Keratinocyte (primary cell): ENCODE results near the gene ABL1. TPM values are rescaled to one million over a fixed set of nuclear protein-coding genes. Genes with fewer than 3 reads are reported as not detected.

Experiments
- DNase-seq: peaks from one replicate; pipeline ENCODE4 v3.0.0-alpha.2; 2011; ENCODE audit warnings: low read depth, missing footprints, low spot score
- FAIRE-seq: peaks from 2 replicates; lab custom pipeline; 2011; peaks lifted over from hg19 to GRCh38; lab: Jason Lieb, UNC
- H2AFZ ChIP-seq: 2 replicates; pipeline ENCODE4 v1.6.0; 2012; ENCODE audit warnings: low read length, control low read depth, inconsistent platforms; ENCODE audit not compliant: control insufficient read depth
- H3K27ac ChIP-seq: 2 replicates; pipeline ENCODE4 v1.5.1; 2011; ENCODE audit warnings: low read length; ENCODE audit not compliant: control insufficient read depth, insufficient read depth
- H3K27me3 ChIP-seq: 3 replicates; pipeline ENCODE4 v1.6.0; 2011; ENCODE audit warnings: low read length; ENCODE audit not compliant: control insufficient read depth, insufficient read depth; ENCODE audit errors: extremely low read depth
- H3K36me3 ChIP-seq, 2 experiments: 2 replicates in 1 of 2; 3 replicates in 1 of 2; pipeline ENCODE4 v1.5.1; 2011; ENCODE audit warnings: low read length in 2 of 2, mild to moderate bottlenecking in 1 of 2; ENCODE audit not compliant: control insufficient read depth in 2 of 2, insufficient read depth in 2 of 2; ENCODE audit errors: extremely low read depth in 1 of 2
- H3K4me1 ChIP-seq: 3 replicates; pipeline ENCODE4 v1.5.1; 2011; ENCODE audit warnings: low read length; ENCODE audit not compliant: control insufficient read depth, insufficient read depth; ENCODE audit errors: extremely low read depth
- H3K4me2 ChIP-seq: 3 replicates; pipeline ENCODE4 v1.6.0; 2011; ENCODE audit warnings: low read depth, low read length; ENCODE audit not compliant: control insufficient read depth, insufficient read depth; ENCODE audit errors: extremely low read depth
- H3K4me3 ChIP-seq, 3 experiments: fragments of 200-600 bp in 1 of 3; sonication (generic) in 1 of 3; 2 replicates in 2 of 3; 3 replicates in 1 of 3; pipeline ENCODE4 v1.5.1; 2011 to 2016; ENCODE audit warnings: low read length in 3 of 3, mild to moderate bottlenecking in 3 of 3, control low read depth in 2 of 3, inconsistent platforms in 1 of 3, low read depth in 1 of 3, mixed read lengths in 1 of 3, mixed run types in 1 of 3, moderate library complexity in 1 of 3; ENCODE audit not compliant: control insufficient read depth in 2 of 3, insufficient read depth in 2 of 3; ENCODE audit errors: extremely low read depth in 1 of 3
- H3K79me2 ChIP-seq: 2 replicates; pipeline ENCODE4 v1.6.0; 2012; ENCODE audit warnings: low read length; ENCODE audit not compliant: control insufficient read depth, insufficient read depth
- H3K9ac ChIP-seq: 3 replicates; pipeline ENCODE4 v1.6.0; 2011; ENCODE audit warnings: low read length; ENCODE audit not compliant: control insufficient read depth, insufficient read depth; ENCODE audit errors: extremely low read depth
- H3K9me1 ChIP-seq: 3 replicates; pipeline ENCODE4 v1.6.0; 2011; ENCODE audit warnings: low read length; ENCODE audit not compliant: control insufficient read depth, insufficient read depth; ENCODE audit errors: extremely low read depth
- H3K9me3 ChIP-seq: 2 replicates; pipeline ENCODE4 v1.5.1; 2012; ENCODE audit warnings: low read depth, low read length; ENCODE audit not compliant: control insufficient read depth
- H4K20me1 ChIP-seq: 3 replicates; pipeline ENCODE4 v1.6.0; 2011; ENCODE audit warnings: low read length; ENCODE audit not compliant: control insufficient read depth, insufficient read depth; ENCODE audit errors: extremely low read depth
- CTCF ChIP-seq, 3 experiments: IDR thresholded peaks in 1 of 3; conservative IDR thresholded peaks in 1 of 3; optimal IDR thresholded peaks in 1 of 3; 2 replicates in 2 of 3; 3 replicates in 1 of 3; pipeline versions ENCODE3 to v1.5.1; 2011; ENCODE audit warnings: low read length in 3 of 3, mild to moderate bottlenecking in 3 of 3, moderate library complexity in 2 of 3, control low read depth in 1 of 3, inconsistent platforms in 1 of 3; ENCODE audit not compliant: insufficient read depth in 2 of 3; ENCODE audit errors: extremely low read depth in 1 of 3
- EZH2 ChIP-seq: IDR thresholded peaks from one replicate; pipeline ENCODE4 v1.6.1; 2012; ENCODE audit warnings: inconsistent platforms, mild to moderate bottlenecking, low read length, moderate library complexity
- dilution Hi-C: fragments of 300-500 bp; cut with MboI; formaldehyde crosslinking; loops from one replicate; pipeline ENCODE4 v1.7.0; 2020; ENCODE audit warnings: low sequenced_read_pairs; ENCODE audit not compliant: extremely low pct_ligation_motif_present
- polyA plus RNA-seq, 5 experiments: library from polyadenylated mRNA; depleted of rRNA in 3 of 5; stranded (reverse) in 3 of 5; stranded (forward) in 1 of 5; unstranded in 1 of 5; fragments of >200 nt; gene quantifications; 1 replicate in 1 of 5; 2 replicates in 3 of 5; 3 replicates in 1 of 5; pipeline versions ENCODE4 v1.2.1 to v1.2.3, GENCODE V29; 2011 to 2012; ENCODE audit warnings: missing spikeins in 2 of 5, low read depth in 1 of 5, low replicate concordance in 1 of 5

Gene ABL1
- polyA plus RNA-seq, 1 donor (not counting 4 experiments of a cell fraction or from before 2014, with no cell fraction given): 17.0 TPM

GRCh38 chr9:130837643-130838042, 2.6 kb downstream of the ABL1 start:
- Histone ChIP-seq H3K9me1 (no peaks in the 10 kb centered on the region), H3K4me2 (peak overlapping the region; percentile 79), H3K4me1 (peaks cover 23% of the 10 kb centered on the region), H3K9ac (no peak overlapping the region), H3K36me3 (no peaks in the 10 kb centered on the region), H3K9me3 (no peaks in the 10 kb centered on the region), H3K27ac (no peak overlapping the region), H2AFZ (no peak overlapping the region), H4K20me1 (no peaks in the 10 kb centered on the region), H3K4me3 (no peak overlapping the region), H3K79me2 (peaks cover 66% of the 10 kb centered on the region), H3K27me3 (no peaks in the 10 kb centered on the region)
- FAIRE-seq: no peak
- DNase-seq: no peak
- dilution Hi-C loops: no loop called here
- TF ChIP-seq EZH2: no peak
- no peak for TF ChIP-seq CTCF (optimal IDR thresholded peaks at IDR 0.05 in 1 of 3, IDR thresholded peaks at IDR 0.05 in 1 of 3, conservative IDR thresholded peaks at IDR 0.05 in 1 of 3; ENCODE audit: extremely low read depth in 1 of 3, insufficient read depth in 2 of 3, low read length in 3 of 3)

DNA sequence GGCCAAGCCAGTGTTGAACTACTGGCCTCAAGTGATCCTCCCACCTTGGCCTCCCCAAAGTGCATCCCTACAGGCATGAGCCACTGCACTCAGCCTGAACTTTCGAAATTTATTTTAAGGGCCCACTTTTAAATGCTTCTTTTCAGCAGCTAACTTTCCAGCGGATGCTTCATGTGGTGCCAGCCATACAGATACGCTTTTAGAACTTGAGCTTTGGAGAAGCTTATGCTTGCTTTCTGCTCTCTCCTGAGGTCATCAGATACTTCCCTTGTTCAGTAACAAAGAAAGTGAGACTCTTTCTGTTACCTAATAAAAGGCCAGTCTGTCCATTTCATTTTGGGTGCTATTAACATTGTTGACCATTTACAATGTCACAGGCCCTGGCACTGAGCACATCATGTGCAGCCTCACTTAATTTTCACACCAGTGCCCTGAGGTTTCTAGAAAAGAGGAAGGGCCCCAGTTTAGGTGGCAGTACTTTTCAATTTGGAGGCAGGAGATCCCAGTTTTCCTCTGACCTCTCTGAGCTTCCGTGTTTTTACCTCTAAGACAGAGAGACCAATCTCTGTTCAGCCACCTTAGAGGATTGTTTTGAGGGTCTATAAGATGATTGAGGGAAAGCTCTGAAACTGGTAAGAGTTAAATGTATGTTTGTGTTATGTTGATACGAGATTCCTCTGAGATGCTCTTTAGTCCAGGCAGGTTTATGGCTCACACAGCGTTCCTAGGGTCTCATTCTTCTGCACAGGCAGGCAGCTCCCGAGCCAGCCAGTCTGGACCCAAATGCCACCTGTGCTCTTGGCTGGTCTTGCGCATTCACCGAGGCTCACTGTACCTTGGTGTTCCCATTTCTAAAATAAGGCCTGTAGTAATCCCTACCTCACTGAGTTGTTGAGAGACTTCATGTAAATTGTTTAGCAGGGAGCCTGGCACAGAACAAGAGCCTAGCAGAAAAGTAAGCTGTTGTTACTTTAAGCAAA, 4.4 kb downstream of the ABL1 start:
- Histone ChIP-seq H3K27me3 (no peaks in the 10 kb centered on the region), H2AFZ (no peak overlapping the region), H3K4me2 (no peak overlapping the region), H3K9me1 (peaks cover 4% of the 10 kb centered on the region), H3K36me3 (no peaks in the 10 kb centered on the region), H3K4me3 (no peak overlapping the region), H3K4me1 (peaks cover 12% of the 10 kb centered on the region), H3K9ac (no peak overlapping the region), H3K27ac (no peak overlapping the region), H3K79me2 (peaks cover 83% of the 10 kb centered on the region), H3K9me3 (no peaks in the 10 kb centered on the region), H4K20me1 (no peaks in the 10 kb centered on the region)
- FAIRE-seq (no peak), DNase-seq (no peak)
- TF ChIP-seq EZH2: no peak
- no peak for TF ChIP-seq CTCF (optimal IDR thresholded peaks at IDR 0.05 in 1 of 3, IDR thresholded peaks at IDR 0.05 in 1 of 3, conservative IDR thresholded peaks at IDR 0.05 in 1 of 3; ENCODE audit: extremely low read depth in 1 of 3, insufficient read depth in 2 of 3, low read length in 3 of 3)
- dilution Hi-C loops: no loop called here
